Ishikawa (cell line): ENCODE results near the gene ELMOD3.

Experiments used
- CEBPB ChIP-seq: IDR thresholded peaks from 2 replicates; pipeline ENCODE4 v1.6.1; 2012
- CREB1 ChIP-seq: IDR thresholded peaks from 2 replicates; pipeline ENCODE4 v1.6.1; 2012; ENCODE audit warnings: low read depth
- EGR1 ChIP-seq: IDR thresholded peaks from 2 replicates; pipeline ENCODE4 v1.6.1; 2012
- EP300 ChIP-seq: IDR thresholded peaks from 2 replicates; pipeline ENCODE4 v1.6.1; 2012; ENCODE audit warnings: borderline replicate concordance
- FOXM1 ChIP-seq: IDR thresholded peaks from 2 replicates; pipeline ENCODE4 v1.6.1; 2012; ENCODE audit warnings: low read depth, borderline replicate concordance
- NFIC ChIP-seq: IDR thresholded peaks from 2 replicates; pipeline ENCODE4 v1.6.1; 2012
- RAD21 ChIP-seq: IDR thresholded peaks from 2 replicates; pipeline ENCODE4 v1.6.1; 2012; ENCODE audit warnings: low read depth
- TAF1 ChIP-seq: IDR thresholded peaks from 2 replicates; pipeline ENCODE4 v1.6.1; 2012; ENCODE audit warnings: low read depth, mild to moderate bottlenecking
- TCF12 ChIP-seq: IDR thresholded peaks from 2 replicates; pipeline ENCODE4 v1.6.1; 2012; ENCODE audit warnings: low read depth
- TEAD4 ChIP-seq: IDR thresholded peaks from 2 replicates; pipeline ENCODE4 v1.6.1; 2012
- YY1 ChIP-seq: IDR thresholded peaks from 2 replicates; pipeline ENCODE4 v1.6.1; 2012; ENCODE audit warnings: low read depth
- ZBTB7A ChIP-seq: IDR thresholded peaks from 2 replicates; pipeline ENCODE4 v1.6.1; 2012; ENCODE audit warnings: low read depth
- TF ChIP-seq, protein P1 (sequence below): IDR thresholded peaks from 2 replicates; pipeline ENCODE4 v1.6.1; 2012
- TF ChIP-seq, protein P2 (sequence below): IDR thresholded peaks from 2 replicates; pipeline ENCODE4 v1.6.1; 2012
- TF ChIP-seq, protein P3 (sequence below): IDR thresholded peaks from 2 replicates; pipeline ENCODE4 v1.6.1; 2012; ENCODE audit warnings: low read depth, mild to moderate bottlenecking

Gene ELMOD3

DNA sequence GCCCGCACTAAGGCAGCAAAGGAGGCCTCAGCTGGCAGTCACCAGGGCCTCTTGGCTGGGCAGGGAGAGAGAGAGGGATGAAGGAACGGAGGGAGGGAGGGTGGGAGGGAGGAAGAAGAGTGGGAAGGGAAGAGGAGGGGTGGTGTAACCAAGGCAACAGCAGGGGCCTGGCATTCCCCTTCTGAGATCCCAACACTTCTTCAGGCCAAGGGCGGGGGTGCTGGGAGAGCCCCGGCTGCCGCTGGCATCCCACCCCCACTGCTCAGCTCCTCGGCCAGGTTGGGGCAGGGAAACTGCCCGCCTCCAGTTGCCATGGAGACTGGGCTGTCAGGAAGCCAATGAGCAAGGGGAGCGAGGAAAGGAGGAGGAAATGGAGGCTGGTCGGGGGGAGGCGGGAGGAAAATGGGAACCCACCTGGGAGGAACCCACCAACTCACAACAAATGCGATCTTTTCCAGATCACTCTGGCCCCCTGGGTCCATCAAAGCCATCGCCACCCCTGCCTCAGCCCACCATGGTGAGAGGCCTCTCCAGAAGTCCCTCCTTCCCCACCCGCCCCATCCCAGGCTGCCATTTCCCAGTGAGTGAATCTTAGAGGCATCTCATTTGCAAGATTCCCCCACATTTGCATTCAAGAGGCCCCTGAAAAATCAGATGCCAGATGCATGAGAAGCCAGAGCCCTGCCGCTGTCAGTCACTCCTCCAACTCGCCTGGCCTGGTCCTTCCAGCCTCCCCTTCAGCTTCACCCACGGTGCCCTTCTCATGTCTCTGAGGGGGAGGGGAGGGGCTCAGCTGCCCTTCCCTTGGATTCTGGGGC, 76.4 kb downstream of the ELMOD3 start:
- TF ChIP-seq TCF12 (no peak), EGR1 (no peak)

DNA sequence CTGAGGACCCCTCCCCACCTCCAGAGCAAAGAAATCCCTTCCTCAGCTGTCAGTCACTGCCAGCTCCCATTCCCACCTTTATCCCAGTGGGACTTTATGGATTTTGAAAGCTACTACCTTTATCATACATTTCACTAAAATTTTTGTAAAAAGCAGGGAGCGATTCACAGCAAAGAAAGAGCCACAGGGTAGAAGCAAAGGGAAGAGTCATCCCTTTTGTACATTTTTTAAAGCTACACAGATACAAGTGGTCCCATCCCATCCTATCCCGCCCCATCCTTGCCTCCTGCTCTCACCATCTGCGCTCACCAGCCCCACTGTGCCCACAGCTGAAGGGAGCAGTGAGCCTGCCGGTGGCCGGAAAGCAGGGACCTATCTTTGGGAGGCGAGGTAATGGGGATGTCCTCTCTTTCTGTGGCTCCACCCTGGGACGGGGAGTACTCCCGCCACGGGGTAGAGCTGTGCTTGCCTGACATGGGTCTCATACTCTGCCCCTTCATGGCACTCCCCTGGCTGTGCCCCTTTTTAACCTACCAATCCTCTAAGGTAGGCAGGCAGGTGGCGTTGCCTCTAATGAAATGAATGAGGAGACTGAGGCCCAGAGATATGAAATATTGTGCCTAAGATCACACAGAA, 77.1 kb downstream of the ELMOD3 start:
- TF ChIP-seq NFIC, result no peak
- TF ChIP-seq, protein P1, sequence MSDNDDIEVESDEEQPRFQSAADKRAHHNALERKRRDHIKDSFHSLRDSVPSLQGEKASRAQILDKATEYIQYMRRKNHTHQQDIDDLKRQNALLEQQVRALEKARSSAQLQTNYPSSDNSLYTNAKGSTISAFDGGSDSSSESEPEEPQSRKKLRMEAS, result no peak
- no peak for TF ChIP-seq CREB1
- TF ChIP-seq ZBTB7A, result no peak
- TF ChIP-seq CEBPB, result no peak
- TF ChIP-seq, protein P2, sequence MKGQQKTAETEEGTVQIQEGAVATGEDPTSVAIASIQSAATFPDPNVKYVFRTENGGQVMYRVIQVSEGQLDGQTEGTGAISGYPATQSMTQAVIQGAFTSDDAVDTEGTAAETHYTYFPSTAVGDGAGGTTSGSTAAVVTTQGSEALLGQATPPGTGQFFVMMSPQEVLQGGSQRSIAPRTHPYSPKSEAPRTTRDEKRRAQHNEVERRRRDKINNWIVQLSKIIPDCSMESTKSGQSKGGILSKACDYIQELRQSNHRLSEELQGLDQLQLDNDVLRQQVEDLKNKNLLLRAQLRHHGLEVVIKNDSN, result no peak
- TF ChIP-seq, protein P3, sequence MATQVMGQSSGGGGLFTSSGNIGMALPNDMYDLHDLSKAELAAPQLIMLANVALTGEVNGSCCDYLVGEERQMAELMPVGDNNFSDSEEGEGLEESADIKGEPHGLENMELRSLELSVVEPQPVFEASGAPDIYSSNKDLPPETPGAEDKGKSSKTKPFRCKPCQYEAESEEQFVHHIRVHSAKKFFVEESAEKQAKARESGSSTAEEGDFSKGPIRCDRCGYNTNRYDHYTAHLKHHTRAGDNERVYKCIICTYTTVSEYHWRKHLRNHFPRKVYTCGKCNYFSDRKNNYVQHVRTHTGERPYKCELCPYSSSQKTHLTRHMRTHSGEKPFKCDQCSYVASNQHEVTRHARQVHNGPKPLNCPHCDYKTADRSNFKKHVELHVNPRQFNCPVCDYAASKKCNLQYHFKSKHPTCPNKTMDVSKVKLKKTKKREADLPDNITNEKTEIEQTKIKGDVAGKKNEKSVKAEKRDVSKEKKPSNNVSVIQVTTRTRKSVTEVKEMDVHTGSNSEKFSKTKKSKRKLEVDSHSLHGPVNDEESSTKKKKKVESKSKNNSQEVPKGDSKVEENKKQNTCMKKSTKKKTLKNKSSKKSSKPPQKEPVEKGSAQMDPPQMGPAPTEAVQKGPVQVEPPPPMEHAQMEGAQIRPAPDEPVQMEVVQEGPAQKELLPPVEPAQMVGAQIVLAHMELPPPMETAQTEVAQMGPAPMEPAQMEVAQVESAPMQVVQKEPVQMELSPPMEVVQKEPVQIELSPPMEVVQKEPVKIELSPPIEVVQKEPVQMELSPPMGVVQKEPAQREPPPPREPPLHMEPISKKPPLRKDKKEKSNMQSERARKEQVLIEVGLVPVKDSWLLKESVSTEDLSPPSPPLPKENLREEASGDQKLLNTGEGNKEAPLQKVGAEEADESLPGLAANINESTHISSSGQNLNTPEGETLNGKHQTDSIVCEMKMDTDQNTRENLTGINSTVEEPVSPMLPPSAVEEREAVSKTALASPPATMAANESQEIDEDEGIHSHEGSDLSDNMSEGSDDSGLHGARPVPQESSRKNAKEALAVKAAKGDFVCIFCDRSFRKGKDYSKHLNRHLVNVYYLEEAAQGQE, result no peak
- no peak for TF ChIP-seq FOXM1
- no peak for TF ChIP-seq TAF1
- TF ChIP-seq EGR1, result no peak
- TF ChIP-seq TCF12, result no peak
- TF ChIP-seq RAD21, result no peak
- TF ChIP-seq TEAD4, result no peak
- TF ChIP-seq YY1, result no peak
- TF ChIP-seq EP300, result no peak

DNA sequence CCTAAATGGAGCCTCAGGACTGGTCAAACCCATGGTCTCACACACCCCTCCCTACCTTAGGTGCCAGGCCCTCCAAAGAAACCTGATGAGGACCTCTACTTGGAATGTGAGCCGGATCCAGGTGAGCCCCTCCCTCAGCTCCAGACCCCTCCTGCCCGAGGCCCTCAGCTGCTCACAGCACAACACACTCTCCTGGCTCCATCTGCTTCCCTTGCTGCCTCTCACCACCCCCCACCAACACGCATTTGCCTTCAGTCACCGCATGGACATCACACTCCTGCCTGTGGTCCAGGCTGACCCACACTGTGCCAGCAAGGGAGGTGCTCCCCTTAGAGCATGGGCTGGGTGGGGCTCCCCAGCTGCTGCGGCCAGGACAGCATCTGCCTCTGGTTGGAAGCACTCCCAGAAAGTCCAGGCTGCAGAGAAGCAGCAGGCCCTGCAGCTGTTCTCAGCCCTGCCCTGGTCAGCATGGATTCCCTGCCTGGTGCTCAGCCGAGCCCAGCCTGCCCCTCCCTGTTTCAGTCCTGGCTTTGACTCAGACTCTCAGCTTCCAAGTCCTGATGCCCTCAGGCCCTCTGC, 79.0 kb downstream of the ELMOD3 start:
- TF ChIP-seq ZBTB7A (0 out of 2 replicates have a peak, but pooled peaks have one; percentile 3), EP300 (no peak), NFIC (no peak)

DNA sequence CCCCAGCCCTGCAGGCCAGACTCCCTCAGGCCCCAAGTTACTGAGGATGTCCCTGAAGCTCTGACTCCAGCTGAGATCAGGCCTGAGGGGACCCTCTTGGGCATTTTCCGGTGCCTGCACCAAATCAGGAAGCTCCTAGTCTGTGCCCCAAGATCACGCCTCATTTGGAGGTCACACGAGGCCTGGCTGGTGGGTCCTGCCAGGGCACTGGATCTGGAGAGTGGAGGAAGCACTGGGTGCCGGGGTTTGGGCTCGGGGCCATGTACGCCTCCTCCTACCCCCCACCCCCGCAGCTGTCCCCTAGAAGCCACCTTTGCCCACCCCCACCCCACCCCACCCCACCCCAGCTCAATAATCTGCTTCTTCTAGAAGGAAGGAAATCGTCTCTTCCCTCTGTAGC, 80.1 kb downstream of the ELMOD3 start:
- TF ChIP-seq NFIC (no peak), ZBTB7A (no peak), FOXM1 (no peak), TCF12 (no peak), EGR1 (no peak), CREB1 (no peak), CEBPB (no peak), EP300 (no peak), TEAD4 (no peak), TAF1 (no peak)
- TF ChIP-seq, protein P3, result no peak
- TF ChIP-seq, protein P1, result no peak

DNA sequence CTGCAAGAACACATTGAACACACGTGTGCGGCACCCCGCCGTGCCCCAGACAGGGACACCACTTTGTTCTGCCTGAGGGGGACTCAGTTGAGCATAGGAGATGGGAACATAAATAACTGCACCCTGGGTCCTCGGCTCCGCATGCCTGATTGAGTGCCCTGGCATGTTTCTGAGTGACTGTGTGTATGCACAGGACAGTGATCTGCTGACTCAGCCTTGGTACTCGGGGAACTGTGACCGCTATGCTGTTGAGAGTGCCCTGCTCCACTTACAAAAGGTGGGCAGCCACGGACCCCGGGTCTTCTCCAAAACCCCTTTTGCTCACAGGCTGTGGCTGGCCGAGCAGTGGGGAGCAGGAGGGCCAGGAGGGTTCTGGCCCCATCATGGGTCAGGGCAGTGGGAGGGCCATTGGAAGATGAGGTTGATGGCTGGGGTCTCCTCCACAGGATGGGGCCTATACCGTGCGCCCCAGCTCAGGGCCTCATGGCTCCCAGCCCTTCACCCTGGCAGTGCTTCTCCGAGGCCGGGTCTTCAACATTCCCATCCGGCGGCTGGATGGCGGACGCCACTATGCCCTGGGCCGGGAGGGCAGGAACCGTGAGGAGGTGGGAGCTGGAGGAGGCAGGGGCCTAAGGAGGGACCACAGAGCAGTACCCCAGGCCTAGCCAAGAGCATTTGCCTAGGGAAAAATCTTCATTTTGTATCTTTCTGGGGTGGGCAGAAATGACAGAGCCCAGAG, 80.8 kb downstream of the ELMOD3 start:
- TF ChIP-seq TCF12, result no peak
- TF ChIP-seq, protein P1, result no peak
- TF ChIP-seq TEAD4, result no peak
- no peak for TF ChIP-seq TAF1
- TF ChIP-seq CREB1, result no peak
- no peak for TF ChIP-seq EP300
- no peak for TF ChIP-seq FOXM1
- TF ChIP-seq, protein P2, result no peak
- TF ChIP-seq RAD21, result no peak
- TF ChIP-seq EGR1, result no peak
- TF ChIP-seq, protein P3, result no peak
- no peak for TF ChIP-seq YY1
- no peak for TF ChIP-seq NFIC
- TF ChIP-seq CEBPB, result no peak
- no peak for TF ChIP-seq ZBTB7A
